Measurements from ENCODE around the gene PFKL.

The PFKL gene

DNA sequence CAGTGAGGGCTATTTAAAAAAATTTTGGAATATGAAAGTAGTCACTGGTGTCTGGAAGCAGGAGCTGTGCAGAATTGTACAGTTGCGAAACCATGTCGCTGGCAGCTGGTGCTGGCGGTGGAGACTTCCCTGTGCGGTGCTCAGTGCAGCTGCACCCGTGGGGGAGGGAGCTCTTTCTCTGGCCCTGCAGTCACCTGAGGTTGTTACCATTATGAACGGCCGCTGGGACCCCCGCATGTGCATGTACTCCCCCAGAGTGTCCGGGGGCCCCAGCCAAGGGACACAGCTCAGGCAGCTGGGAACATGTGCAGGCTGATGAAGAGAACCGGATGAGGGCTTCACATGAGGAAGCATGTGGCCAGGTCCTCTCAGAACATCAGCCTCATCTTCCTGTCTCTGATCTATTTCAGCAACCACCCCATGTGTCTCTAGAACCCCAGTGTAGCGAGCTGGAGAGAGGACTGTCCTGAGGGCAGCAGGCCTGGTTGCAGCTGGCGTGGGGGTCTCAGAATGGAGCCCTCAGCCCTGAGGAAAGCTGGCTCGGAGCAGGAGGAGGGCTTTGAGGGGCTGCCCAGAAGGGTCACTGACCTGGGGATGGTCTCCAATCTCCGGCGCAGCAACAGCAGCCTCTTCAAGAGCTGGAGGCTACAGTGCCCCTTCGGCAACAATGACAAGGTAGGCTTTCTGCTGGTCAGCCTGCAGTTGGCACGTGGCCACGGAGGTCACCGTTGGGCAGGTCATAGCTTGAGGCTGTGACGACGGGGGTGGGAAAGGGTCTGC, 53.5 kb downstream of the PFKL start, which contains the start of gene TRPM2:
Gene TRPM2, plus strand, starts transcription at position 431 of the 780 bp plus-strand sequence. Its CDS starts 80 bp downstream, at position 511.
- no peak within 1 kb of the TSS for H3K4me3 ChIP-seq (ENCODE audit: low read depth, low read length)
- TF ChIP-seq, protein P1, sequence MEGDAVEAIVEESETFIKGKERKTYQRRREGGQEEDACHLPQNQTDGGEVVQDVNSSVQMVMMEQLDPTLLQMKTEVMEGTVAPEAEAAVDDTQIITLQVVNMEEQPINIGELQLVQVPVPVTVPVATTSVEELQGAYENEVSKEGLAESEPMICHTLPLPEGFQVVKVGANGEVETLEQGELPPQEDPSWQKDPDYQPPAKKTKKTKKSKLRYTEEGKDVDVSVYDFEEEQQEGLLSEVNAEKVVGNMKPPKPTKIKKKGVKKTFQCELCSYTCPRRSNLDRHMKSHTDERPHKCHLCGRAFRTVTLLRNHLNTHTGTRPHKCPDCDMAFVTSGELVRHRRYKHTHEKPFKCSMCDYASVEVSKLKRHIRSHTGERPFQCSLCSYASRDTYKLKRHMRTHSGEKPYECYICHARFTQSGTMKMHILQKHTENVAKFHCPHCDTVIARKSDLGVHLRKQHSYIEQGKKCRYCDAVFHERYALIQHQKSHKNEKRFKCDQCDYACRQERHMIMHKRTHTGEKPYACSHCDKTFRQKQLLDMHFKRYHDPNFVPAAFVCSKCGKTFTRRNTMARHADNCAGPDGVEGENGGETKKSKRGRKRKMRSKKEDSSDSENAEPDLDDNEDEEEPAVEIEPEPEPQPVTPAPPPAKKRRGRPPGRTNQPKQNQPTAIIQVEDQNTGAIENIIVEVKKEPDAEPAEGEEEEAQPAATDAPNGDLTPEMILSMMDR (conservative IDR thresholded peaks at IDR 0.05; ENCODE audit: low read depth, low read length) = no peak
- peak; percentile 36 for DNase-seq (ENCODE audit: low read depth)

DNA sequence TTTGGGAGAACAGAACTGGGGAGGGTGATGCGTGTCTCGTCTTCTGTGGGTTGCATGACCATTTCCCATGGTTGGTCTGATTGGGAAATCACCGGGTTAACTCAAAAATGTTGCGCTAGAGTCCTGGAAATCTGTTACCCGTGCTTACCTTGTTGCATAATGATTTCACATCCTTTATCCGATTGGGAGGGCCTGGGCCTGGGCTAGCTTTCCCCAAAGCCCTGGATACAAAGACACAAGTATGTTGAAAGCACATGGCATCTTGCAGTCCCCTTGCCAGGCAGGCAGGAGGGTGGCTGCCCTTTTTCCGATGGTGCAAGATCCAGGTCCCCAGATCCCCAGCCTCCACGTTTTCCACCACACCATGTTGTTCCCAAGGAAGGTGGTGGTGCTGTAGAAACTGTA, 54.1 kb downstream of the PFKL start:
- DNase-seq (ENCODE audit: low read depth) = no peak
- TF ChIP-seq, protein P1 (conservative IDR thresholded peaks at IDR 0.05; ENCODE audit: low read depth, low read length) = no peak
- no peak overlapping the region for H3K4me3 ChIP-seq (ENCODE audit: low read depth, low read length)

DNA sequence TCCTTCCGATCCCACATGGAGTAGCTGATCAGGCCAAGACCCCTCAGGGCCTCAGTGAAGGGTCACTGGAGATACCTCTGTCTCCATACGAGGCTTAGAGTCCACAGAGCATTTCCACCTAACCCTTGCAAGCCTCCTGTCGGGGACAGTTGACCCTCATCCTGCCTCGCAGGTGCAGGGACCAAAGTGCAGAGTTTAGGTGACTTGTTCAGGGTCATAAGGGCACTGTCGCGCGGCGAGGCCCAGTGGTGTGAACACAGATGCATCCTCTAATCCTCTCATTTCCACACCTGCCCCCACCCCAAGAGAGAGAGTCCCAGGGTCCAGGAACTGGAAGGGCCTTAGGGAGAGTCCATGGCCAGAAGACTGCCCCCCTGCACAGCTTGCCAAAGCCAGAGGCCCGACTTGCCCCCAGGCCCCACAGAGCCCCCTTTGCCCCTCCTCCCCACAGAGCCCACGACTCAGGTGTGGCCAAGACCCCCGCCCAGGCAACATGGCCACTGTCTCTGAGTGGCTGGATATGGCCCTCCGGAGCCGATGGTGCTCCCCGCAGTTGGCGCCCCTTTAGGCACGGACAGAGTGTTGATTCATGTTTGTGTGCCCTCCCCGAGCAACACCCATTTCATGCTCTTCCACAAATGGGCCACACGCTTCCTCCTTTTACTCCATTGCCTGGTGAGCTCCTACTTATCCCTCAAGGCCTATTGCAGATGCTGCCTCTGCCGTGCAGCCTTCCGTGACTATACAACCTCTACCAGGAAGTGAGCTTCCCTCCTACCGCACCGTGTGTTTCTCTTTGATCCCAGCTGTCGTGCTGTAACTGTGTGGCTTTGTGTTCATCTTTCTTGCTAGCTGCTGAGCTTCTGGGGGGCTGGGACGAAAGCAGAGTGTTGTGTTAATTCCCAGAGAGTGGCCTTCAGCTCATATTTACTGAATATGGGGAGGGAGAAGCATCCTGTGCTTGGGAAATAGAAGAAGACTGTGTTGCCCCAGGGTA, 55.2 kb downstream of the PFKL start:
- DNase-seq (ENCODE audit: low read depth) = no peak
- TF ChIP-seq, protein P1 (conservative IDR thresholded peaks at IDR 0.05; ENCODE audit: low read depth, low read length) = no peak
- no peak overlapping the region for H3K4me3 ChIP-seq (ENCODE audit: low read depth, low read length)

DNA sequence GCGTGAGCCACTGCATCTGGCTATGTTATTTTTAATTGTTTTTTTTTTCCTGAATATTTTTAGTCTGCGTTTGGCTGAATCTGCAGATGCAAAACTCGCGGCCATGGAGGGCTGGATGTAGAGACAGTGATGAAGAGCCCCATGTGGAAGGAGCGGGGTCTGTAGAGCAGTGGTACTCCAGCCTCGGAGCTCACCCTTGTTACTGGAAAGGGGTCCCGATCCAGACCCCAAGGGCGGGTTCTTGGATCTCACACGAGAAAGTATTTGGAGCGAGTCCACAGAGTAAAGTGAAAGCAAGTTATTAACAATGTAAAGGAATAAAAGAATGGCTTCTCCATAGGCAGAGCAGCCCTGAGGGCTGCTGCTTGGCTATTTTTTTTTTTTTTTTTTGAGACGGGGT, 56.3 kb downstream of the PFKL start:
- no peak for DNase-seq (ENCODE audit: low read depth)
- no peak overlapping the region for H3K4me3 ChIP-seq (ENCODE audit: low read depth, low read length)
- TF ChIP-seq, protein P1 (conservative IDR thresholded peaks at IDR 0.05; ENCODE audit: low read depth, low read length) = no peak

DNA sequence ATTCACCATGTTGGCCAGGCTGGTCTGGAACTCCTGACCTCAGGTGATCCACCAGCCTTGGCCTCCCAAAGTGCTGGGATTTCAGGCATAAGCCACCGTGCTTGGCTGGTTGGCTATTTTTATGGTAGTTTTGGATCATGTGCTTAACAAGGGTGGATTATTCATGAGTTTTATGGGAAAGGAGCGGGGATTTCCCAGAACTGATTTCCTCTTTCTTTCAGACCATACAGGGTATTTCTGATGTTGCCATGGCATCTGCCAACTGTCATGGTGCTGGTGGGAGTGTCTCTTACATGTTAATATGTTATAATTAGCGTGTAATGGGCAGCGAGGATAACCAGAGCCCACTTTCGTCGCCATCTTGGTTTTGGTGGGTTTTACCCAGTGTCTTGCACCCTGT, 56.8 kb downstream of the PFKL start:
- DNase-seq (ENCODE audit: low read depth) = no peak
- H3K4me3 ChIP-seq (ENCODE audit: low read depth, low read length) = no peak overlapping the region
- TF ChIP-seq, protein P1 (conservative IDR thresholded peaks at IDR 0.05; ENCODE audit: low read depth, low read length) = no peak

DNA sequence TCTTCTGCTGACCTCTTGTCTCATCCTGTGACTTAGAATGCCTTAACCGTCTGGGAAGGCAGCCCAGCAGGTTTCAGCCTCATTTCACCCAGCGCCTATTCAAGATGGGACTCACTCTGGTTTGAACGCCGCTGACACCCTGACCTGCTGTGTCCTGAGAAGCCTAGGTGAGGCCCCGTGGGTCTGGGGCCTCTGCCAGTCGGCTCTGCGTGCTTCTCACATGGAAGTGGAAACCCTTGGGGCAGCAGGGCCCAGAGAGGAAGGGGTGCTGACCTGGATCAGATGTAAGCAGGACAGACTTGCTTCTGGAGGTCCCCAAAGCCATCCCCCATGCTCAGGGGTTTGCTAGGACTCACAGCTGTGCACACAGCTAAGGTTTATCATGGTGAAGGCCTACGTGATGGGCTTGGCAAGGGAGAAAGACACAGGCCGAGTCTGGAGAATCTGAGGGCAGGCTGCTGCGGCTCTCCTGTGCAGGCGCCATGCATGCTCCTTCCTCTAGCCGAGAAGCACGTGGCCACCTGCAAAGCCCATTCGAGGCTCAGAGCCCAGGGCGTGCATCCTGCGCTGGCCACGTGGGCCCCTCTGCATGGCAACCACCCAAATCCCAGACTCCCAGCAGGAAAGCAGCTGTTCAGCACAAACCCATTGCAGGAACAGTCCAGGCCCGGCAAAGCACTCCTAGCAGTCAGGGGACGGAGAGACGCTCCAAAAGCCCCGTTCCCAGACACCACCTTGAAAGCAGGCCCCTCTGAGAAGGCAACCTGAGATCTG, 57.4 kb downstream of the PFKL start:
- H3K4me3 ChIP-seq (ENCODE audit: low read depth, low read length) = no peak overlapping the region
- TF ChIP-seq, protein P1 (conservative IDR thresholded peaks at IDR 0.05; ENCODE audit: low read depth, low read length) = no peak
- DNase-seq (ENCODE audit: low read depth) = no peak
